GM12878 (cell line): ENCODE data around the gene C3orf20. TPM values are rescaled to one million over a fixed set of nuclear protein-coding genes. Genes with fewer than 3 reads are reported as not detected.

Experiments
- LARP7 ChIP-seq: fragments of 450-650 bp; IDR thresholded peaks from 2 replicates; pipeline ENCODE4 v1.6.1; 2017; ENCODE audit warnings: mild to moderate bottlenecking
- NFXL1 ChIP-seq: fragments of 450-650 bp; IDR thresholded peaks from 2 replicates; pipeline ENCODE4 v1.6.1; 2017; ENCODE audit warnings: antibody characterized with exemption, mild to moderate bottlenecking, borderline replicate concordance
- POLR2A ChIP-seq: IDR thresholded peaks from 2 replicates; pipeline ENCODE4 v1.6.1; 2011; ENCODE audit warnings: low read depth, mild to moderate bottlenecking, low read length
- polyA plus RNA-seq, 11 experiments: library from polyadenylated mRNA; depleted of rRNA in 4 of 11; unstranded in 6 of 11; stranded (reverse) in 5 of 11; fragments of >200 nt; fragmentation: Nextera tagmentation in 4 of 11; fragmentation: Illumina TruSeq in 1 of 11; extraction: Ambion mirVana in 4 of 11; extraction: Trizol in 1 of 11; gene quantifications; 1 replicate in 1 of 11; 2 replicates in 10 of 11; pipeline versions ENCODE4 v1.2.1 to v1.2.3, GENCODE V29; 2011 to 2016; ENCODE audit warnings: inconsistent platforms in 2 of 11, missing spikeins in 2 of 11, low read depth in 1 of 11
- total RNA-seq, 4 experiments: library from RNA; depleted of rRNA in 3 of 4; stranded (reverse); fragments of >200 nt in 3 of 4; fragmentation: Illumina TruSeq in 1 of 4; extraction: Trizol in 1 of 4; gene quantifications; 2 replicates each; pipeline versions ENCODE4 v1.2.1 to v1.2.3, GENCODE V29; 2013 to 2021
- TF ChIP-seq, protein P1 (sequence below): fragments of 450-650 bp; IDR thresholded peaks from 2 replicates; pipeline ENCODE4 v1.6.1; 2017; ENCODE audit warnings: mild to moderate bottlenecking, moderate library complexity
- TF ChIP-seq, protein P2 (sequence below): fragments of 450-650 bp; conservative IDR thresholded peaks from 2 replicates; pipeline ENCODE4 v1.6.1; 2017; ENCODE audit warnings: mild to moderate bottlenecking, moderate library complexity
- TF ChIP-seq, protein P3 (sequence below): fragments of 450-650 bp; IDR thresholded peaks from 2 replicates; pipeline ENCODE4 v1.6.1; 2017; ENCODE audit warnings: mild to moderate bottlenecking

C3orf20 gene
- total and polyA plus RNA-seq, 10 of the 15 experiments (the other 5 are each of a cell fraction or from before 2014, with no cell fraction given) = 0.05 to 2.9 (median 1.0) TPM

DNA sequence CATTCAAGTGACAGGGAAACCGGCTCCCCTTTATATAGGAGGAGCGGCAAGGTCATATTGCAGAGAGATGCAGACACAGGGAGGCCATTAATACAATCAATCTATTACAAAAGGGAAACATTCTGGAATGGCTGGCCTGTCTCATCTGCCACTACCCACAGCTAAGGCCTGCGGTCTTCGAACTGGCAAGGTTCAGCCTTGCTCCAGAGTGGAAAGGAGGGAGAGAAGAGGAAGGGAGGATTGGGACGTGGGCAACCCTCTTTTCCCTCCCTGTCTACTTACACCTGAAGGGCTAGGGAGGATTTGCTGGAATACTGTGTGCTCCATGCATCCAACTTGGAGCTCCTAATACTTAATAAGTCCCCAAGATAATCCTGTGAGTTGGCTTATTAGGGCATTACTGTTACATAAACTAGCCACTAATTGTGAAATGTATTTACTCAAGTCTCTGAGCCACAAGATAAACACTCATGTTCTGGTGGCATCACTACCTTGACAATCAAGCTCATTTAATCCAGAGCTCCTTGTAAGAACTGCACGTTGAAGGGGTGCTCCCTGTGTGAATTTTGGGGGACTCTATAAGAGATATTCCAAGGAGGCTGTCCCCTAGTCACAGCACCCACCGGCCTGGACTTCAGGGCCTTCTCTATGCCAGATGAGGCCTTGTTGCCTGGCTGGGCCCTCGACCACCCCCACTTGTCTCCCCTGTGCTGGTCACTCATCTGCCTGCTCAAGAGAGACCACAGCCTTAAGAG, 43.1 kb upstream of the C3orf20 start (continued):
- TF ChIP-seq, protein P1, sequence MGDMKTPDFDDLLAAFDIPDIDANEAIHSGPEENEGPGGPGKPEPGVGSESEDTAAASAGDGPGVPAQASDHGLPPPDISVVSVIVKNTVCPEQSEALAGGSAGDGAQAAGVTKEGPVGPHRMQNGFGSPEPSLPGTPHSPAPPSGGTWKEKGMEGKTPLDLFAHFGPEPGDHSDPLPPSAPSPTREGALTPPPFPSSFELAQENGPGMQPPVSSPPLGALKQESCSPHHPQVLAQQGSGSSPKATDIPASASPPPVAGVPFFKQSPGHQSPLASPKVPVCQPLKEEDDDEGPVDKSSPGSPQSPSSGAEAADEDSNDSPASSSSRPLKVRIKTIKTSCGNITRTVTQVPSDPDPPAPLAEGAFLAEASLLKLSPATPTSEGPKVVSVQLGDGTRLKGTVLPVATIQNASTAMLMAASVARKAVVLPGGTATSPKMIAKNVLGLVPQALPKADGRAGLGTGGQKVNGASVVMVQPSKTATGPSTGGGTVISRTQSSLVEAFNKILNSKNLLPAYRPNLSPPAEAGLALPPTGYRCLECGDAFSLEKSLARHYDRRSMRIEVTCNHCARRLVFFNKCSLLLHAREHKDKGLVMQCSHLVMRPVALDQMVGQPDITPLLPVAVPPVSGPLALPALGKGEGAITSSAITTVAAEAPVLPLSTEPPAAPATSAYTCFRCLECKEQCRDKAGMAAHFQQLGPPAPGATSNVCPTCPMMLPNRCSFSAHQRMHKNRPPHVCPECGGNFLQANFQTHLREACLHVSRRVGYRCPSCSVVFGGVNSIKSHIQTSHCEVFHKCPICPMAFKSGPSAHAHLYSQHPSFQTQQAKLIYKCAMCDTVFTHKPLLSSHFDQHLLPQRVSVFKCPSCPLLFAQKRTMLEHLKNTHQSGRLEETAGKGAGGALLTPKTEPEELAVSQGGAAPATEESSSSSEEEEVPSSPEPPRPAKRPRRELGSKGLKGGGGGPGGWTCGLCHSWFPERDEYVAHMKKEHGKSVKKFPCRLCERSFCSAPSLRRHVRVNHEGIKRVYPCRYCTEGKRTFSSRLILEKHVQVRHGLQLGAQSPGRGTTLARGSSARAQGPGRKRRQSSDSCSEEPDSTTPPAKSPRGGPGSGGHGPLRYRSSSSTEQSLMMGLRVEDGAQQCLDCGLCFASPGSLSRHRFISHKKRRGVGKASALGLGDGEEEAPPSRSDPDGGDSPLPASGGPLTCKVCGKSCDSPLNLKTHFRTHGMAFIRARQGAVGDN = no peak
- TF ChIP-seq POLR2A (no peak), LARP7 (no peak), NFXL1 (no peak)
- TF ChIP-seq, protein P2, sequence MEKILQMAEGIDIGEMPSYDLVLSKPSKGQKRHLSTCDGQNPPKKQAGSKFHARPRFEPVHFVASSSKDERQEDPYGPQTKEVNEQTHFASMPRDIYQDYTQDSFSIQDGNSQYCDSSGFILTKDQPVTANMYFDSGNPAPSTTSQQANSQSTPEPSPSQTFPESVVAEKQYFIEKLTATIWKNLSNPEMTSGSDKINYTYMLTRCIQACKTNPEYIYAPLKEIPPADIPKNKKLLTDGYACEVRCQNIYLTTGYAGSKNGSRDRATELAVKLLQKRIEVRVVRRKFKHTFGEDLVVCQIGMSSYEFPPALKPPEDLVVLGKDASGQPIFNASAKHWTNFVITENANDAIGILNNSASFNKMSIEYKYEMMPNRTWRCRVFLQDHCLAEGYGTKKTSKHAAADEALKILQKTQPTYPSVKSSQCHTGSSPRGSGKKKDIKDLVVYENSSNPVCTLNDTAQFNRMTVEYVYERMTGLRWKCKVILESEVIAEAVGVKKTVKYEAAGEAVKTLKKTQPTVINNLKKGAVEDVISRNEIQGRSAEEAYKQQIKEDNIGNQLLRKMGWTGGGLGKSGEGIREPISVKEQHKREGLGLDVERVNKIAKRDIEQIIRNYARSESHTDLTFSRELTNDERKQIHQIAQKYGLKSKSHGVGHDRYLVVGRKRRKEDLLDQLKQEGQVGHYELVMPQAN = no peak
- TF ChIP-seq, protein P3, sequence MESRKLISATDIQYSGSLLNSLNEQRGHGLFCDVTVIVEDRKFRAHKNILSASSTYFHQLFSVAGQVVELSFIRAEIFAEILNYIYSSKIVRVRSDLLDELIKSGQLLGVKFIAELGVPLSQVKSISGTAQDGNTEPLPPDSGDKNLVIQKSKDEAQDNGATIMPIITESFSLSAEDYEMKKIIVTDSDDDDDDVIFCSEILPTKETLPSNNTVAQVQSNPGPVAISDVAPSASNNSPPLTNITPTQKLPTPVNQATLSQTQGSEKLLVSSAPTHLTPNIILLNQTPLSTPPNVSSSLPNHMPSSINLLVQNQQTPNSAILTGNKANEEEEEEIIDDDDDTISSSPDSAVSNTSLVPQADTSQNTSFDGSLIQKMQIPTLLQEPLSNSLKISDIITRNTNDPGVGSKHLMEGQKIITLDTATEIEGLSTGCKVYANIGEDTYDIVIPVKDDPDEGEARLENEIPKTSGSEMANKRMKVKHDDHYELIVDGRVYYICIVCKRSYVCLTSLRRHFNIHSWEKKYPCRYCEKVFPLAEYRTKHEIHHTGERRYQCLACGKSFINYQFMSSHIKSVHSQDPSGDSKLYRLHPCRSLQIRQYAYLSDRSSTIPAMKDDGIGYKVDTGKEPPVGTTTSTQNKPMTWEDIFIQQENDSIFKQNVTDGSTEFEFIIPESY = no peak
- TF ChIP-seq, all 136 proteins: peak for 0
